ENCODE measurements around the gene NMB.
A peak's percentile ranks its signal among the peaks of the same experiment; 100 is the strongest.

The NMB gene

DNA sequence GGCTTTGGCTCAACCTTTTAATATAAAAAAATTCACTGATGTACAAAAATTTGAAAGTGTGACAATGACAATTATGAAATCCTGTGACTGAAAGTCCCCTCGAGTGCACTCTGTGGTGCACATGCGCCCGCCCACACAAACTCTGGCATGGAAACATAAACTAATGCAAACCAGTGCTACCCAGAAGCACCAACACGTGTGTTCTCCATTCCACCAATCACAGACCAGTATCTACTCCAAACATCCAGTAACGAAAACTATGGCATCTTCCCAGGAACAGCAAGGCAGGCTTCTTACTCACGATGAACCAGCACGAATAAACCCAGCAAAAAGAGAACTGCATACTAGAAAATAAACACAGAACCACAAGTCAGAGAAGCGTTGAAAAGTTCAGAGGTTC, 11.7 kb upstream of the NMB start:
- DNase-seq (ENCODE audit: low read depth), result peak; percentile 90

DNA sequence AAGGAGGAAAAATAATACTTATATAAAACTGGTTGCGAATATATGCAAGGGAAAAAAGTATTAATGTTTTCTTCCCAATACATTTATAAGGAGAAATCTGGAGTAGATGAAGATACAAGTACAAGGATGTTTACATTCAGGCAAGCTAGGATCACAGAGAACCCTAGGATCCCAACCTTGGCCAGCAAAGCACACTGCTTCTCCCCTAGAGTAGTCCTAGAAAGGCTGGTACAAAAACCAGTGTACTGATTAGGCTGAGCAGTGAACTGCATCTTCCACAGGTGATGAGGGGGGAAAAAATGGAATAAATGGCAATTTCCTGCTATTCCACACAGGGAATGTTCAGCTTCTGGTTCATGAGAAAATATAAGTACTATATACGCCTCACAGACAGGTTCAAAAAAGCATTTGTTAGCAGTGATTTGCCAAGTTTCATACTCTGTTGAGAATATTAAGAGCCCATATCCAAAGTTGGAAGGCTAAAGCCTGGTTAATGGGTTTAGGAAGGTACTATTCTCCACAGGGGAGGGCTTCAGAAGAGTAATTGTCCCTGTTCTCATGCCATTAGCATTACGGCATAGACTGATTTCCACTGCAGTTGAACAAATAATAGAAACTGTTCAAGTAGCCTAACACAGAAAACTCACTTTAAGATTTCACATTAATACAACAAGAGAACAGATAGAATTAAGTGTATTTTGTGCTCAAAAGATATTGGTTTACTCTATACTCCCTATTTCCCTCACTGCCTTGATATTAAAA, 10.4 kb upstream of the NMB start:
- DNase-seq (ENCODE audit: low read depth), result no peak
- H3K4me3 ChIP-seq (ENCODE audit: control insufficient read depth, low read depth, low read length), result no peak overlapping the region
- TF ChIP-seq, protein P1, sequence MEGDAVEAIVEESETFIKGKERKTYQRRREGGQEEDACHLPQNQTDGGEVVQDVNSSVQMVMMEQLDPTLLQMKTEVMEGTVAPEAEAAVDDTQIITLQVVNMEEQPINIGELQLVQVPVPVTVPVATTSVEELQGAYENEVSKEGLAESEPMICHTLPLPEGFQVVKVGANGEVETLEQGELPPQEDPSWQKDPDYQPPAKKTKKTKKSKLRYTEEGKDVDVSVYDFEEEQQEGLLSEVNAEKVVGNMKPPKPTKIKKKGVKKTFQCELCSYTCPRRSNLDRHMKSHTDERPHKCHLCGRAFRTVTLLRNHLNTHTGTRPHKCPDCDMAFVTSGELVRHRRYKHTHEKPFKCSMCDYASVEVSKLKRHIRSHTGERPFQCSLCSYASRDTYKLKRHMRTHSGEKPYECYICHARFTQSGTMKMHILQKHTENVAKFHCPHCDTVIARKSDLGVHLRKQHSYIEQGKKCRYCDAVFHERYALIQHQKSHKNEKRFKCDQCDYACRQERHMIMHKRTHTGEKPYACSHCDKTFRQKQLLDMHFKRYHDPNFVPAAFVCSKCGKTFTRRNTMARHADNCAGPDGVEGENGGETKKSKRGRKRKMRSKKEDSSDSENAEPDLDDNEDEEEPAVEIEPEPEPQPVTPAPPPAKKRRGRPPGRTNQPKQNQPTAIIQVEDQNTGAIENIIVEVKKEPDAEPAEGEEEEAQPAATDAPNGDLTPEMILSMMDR (IDR thresholded peaks at IDR 0.05; ENCODE audit: control insufficient read depth, insufficient read depth, low read depth, low read length, missing control alignments), result no peak

More for the DNA sequence above, 11.7 kb upstream of the NMB start:
- H3K4me3 ChIP-seq (ENCODE audit: control insufficient read depth, low read depth, low read length), result no peak overlapping the region
- TF ChIP-seq, protein P1 (IDR thresholded peaks at IDR 0.05; ENCODE audit: control insufficient read depth, insufficient read depth, low read depth, low read length, missing control alignments), result no peak

DNA sequence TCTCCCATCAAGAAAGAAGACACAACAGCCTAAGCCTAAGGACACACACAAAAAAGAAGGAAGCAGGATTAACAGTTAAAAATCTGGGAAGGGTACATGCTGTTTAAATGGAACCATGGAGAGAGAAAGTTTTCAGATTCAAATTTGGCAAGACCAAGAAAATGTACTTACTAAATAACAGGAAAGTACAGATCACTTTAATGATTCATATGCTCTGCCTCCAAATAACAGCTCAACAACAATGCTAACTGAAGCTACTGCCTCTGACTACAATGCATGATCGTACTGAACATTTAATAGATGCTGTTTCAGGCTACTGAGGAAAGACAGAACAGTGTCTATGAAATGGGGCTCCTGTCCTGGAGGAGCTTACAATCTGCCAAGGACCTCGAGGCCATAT, 8.4 kb upstream of the NMB start:
- TF ChIP-seq, protein P1 (IDR thresholded peaks at IDR 0.05; ENCODE audit: control insufficient read depth, insufficient read depth, low read depth, low read length, missing control alignments), result no peak
- DNase-seq (ENCODE audit: low read depth), result no peak
- no peak overlapping the region for H3K4me3 ChIP-seq (ENCODE audit: control insufficient read depth, low read depth, low read length)

DNA sequence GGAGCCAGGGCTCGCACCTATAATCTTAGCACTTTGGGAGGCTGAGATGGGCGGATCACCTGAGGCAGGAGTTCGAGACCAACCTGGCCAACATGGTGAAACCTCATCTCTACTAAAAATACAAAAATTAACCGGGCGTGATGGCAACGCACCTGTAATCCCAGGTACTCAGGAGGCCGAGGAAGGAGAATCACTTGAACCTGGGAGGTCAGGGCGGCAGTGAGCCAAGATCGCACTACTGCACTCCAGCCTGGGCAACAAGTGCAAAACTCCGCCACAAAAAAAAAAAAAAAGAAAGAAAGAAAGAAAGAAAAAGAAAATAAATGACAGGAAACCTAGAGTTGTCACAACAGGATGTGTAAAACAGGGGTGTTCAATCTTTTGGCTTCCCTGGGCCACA, 3.0 kb upstream of the NMB start:
- H3K4me3 ChIP-seq (ENCODE audit: control insufficient read depth, low read depth, low read length), result no peak overlapping the region
- TF ChIP-seq, protein P1 (IDR thresholded peaks at IDR 0.05; ENCODE audit: control insufficient read depth, insufficient read depth, low read depth, low read length, missing control alignments), result no peak
- no peak for DNase-seq (ENCODE audit: low read depth)

DNA sequence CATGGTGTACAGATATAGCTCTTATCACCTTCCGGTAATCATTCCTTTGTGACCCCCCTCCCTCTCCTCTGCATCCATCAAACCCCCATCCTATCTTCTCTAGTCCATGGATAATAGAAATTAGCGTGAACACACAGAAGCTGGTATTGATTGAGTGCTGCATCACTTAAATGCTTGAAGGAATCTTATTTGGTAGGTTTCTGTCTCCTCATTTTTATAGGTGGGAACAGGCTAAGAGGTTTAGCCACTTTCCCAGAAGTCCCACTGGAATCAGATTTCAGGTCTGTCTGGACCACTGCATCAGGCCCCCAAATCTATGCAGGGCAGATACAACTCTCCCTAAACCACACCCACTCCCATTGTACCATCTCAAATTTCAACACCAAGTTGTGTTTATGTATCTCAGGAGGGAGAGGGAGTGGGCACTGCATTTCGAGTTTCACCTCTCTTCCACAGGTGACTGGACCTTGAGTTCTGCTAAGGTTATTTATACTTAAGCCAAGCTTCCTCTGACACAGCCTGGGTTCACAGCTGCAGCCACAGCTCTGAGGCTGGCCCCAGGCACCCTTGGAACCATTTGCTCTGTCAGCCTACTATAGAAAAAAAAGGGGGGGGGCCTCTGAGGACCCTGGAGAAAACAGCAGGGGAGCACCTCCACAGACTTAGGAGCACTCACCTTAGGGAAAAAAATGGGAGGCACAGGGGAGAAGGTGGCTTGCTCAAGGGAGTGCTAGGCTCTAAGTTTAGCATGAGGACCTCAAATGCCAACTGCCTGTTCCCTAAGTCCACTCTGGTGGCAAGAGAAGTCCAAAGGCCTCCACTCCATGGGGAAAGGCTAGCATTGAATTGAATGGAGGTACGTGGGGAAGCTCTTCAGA, 2.1 kb upstream of the NMB start:
- DNase-seq (ENCODE audit: low read depth), result no peak
- no peak overlapping the region for H3K4me3 ChIP-seq (ENCODE audit: control insufficient read depth, low read depth, low read length)
- TF ChIP-seq, protein P1 (IDR thresholded peaks at IDR 0.05; ENCODE audit: control insufficient read depth, insufficient read depth, low read depth, low read length, missing control alignments), result no peak

DNA sequence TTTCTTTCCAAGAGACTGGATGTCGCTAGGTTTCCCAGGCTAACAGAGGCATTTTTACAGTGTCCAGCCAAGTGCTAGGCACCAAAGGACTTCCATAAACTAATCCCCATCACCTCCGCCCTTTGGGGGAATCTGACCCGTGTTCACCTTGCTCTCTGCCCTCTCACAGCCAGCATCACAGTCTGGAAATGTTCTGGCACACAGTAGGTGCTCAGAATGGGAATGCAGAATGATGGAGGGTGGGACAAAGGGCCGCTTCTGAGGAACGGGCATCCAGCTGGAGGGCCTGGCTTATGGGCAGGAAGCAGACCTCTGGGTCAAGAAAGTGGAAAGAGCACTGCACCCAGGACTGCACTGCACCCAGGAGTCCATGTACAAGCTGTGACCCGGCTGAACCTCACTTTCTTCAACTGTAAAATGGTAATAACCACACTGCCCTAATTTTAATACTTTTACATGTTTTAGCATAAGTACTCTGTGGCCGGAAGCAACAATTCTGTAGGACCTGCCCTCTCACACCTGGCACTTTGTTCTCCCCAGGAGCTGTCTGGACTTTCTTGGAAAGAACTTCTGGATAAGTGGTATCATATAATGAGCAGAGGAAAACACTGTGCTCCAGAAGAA, 901 bp upstream of the NMB start:
- peak overlapping the region; percentile 46 for H3K4me3 ChIP-seq (ENCODE audit: control insufficient read depth, low read depth, low read length)
- no peak for DNase-seq (ENCODE audit: low read depth)
- TF ChIP-seq, protein P1 (IDR thresholded peaks at IDR 0.05; ENCODE audit: control insufficient read depth, insufficient read depth, low read depth, low read length, missing control alignments), result no peak

All from AG09309 (cell line).